Mucosa of stomach (tissue), 1 donor: ENCODE data around the gene SLC35F3.
"Not testable (repeated sequence)": the region's sequence is repeated elsewhere in the genome, so short reads cannot be mapped to it uniquely, and the experiment has no call there.

Experiments
- H3K27me3 ChIP-seq: one replicate; pipeline ENCODE4 v1.7.0; 2013; ENCODE audit warnings: mild to moderate bottlenecking, low read length; ENCODE audit not compliant: control insufficient read depth, insufficient read depth
- H3K36me3 ChIP-seq: one replicate; pipeline ENCODE4 v1.7.0; 2013; ENCODE audit warnings: low read length; ENCODE audit not compliant: control insufficient read depth, insufficient read depth
- H3K4me1 ChIP-seq: one replicate; pipeline ENCODE4 v1.7.0; 2013; ENCODE audit warnings: mild to moderate bottlenecking, low read length; ENCODE audit not compliant: control insufficient read depth, insufficient read depth
- H3K4me3 ChIP-seq: one replicate; pipeline ENCODE4 v1.7.0; 2013; ENCODE audit warnings: low read length
- H3K9ac ChIP-seq: one replicate; pipeline ENCODE4 v1.7.0; 2013; ENCODE audit warnings: mild to moderate bottlenecking, low read length, moderate library complexity
- H3K9me3 ChIP-seq: one replicate; pipeline ENCODE4 v1.7.0; 2013; ENCODE audit warnings: mild to moderate bottlenecking, low read length, moderate library complexity; ENCODE audit not compliant: control insufficient read depth
- donor health status: Pancreatic carcinoma.

Gene SLC35F3

GRCh38 chr1:234119431-234119830, 215.0 kb downstream of the SLC35F3 start:
- H3K36me3 ChIP-seq = no peaks in the 10 kb centered on the region
- H3K4me1 ChIP-seq = no peaks in the 10 kb centered on the region
- H3K27me3 ChIP-seq = no peaks in the 10 kb centered on the region
- H3K9me3 ChIP-seq = no peaks in the 10 kb centered on the region
- no peak overlapping the region for H3K9ac ChIP-seq
- no peak overlapping the region for H3K4me3 ChIP-seq

DNA sequence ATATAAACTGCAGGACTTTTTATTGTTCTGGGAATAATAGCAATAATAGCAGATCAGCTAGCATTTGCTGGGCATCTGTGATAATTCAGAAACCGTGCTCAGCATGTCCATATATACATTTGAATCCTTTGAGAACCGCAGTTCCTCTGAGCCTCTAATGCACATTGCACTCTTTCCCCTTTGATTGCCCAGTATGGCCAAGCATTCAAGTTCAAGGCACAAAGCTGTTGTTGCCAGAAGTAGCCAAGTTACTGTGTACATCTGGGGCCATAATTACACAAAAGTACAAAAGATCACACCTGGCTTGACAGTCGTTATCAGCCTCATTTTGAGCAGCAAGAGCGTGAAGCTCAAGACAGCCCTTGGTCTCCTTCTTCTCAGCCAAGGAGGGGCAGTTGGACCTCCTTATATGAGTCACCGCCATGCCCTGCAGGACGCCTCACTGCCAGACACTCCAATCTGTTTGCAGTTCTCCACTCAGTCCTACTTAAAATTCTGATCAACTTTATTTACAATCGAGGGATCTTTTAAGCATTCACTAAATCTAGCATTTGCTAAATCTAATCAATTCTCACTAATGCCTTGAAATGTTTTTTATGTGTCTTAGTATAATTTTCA, 216.0 kb downstream of the SLC35F3 start:
- Histone ChIP-seq H3K27me3 (peaks cover 1% of the 10 kb centered on the region), H3K9ac (no peak overlapping the region), H3K4me3 (no peak overlapping the region), H3K9me3 (no peaks in the 10 kb centered on the region), H3K4me1 (no peaks in the 10 kb centered on the region), H3K36me3 (no peaks in the 10 kb centered on the region)

GRCh38 chr1:234121659-234122058, 217.2 kb downstream of the SLC35F3 start:
- not testable (repeated sequence) for H3K9ac ChIP-seq, H3K9me3 ChIP-seq, H3K4me3 ChIP-seq, H3K4me1 ChIP-seq, H3K27me3 ChIP-seq, H3K36me3 ChIP-seq

DNA sequence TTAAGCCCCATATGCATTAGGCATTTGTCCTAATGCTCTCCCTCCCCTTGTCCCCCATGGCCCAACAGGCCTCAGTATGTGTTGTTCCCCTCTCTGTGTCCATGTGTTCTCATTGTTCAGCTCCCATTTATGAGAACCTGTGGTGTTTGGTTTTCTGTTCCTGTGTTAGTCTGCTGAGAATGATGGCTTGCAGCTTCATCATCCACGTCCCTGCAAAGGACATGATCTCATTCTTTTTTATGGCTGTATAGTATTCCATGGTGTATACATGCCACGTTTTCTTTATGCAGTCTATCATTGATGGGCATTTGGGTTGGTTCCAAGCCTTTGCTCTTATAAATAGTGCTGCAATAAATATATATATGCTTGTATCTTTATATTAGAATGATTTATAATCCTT, 218.1 kb downstream of the SLC35F3 start:
- not testable (repeated sequence) for H3K9ac ChIP-seq, H3K36me3 ChIP-seq, H3K27me3 ChIP-seq, H3K4me1 ChIP-seq, H3K4me3 ChIP-seq, H3K9me3 ChIP-seq

- Histone ChIP-seq H3K4me1 (no peaks in the 10 kb centered on the region), H3K36me3 (no peaks in the 10 kb centered on the region), H3K27me3 (peaks cover 10% of the 10 kb centered on the region), H3K4me3 (no peak overlapping the region), H3K9me3 (no peaks in the 10 kb centered on the region), H3K9ac (no peak overlapping the region)
Measured at GRCh38 chr1:234123867-234124266, 219.4 kb downstream of the SLC35F3 start.

- Histone ChIP-seq H3K36me3 (no peaks in the 10 kb centered on the region), H3K4me1 (no peaks in the 10 kb centered on the region), H3K9ac (no peak overlapping the region), H3K4me3 (no peak overlapping the region), H3K9me3 (no peaks in the 10 kb centered on the region), H3K27me3 (peaks cover 10% of the 10 kb centered on the region)
Measured at GRCh38 chr1:234125283-234125682, 220.8 kb downstream of the SLC35F3 start.

DNA sequence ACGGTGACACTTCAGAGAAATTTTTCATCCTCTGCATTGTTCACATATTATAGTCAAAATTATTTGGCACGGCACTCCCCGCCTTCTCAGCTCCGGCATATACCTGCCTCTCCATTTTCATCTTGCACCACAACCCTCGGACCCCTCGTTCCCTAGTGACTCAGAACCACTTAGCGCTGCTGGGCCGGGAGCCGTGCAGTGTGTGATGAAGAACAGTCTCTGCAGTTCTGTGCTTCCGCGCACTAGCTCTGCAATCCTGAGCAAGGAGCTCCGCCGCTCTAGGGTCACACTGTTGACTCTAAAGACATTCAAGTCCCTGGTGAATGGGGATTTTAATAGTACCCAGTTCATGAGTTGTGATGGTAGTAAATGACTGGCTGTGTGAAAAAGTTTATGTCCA, 221.2 kb downstream of the SLC35F3 start:
- Histone ChIP-seq H3K4me3 (no peak overlapping the region), H3K9me3 (no peaks in the 10 kb centered on the region), H3K4me1 (no peaks in the 10 kb centered on the region), H3K36me3 (no peaks in the 10 kb centered on the region), H3K27me3 (peaks cover 10% of the 10 kb centered on the region), H3K9ac (no peak overlapping the region)

- H3K27me3 ChIP-seq = peaks cover 10% of the 10 kb centered on the region
- H3K9ac ChIP-seq = no peak overlapping the region
- no peak overlapping the region for H3K4me3 ChIP-seq
- no peaks in the 10 kb centered on the region for H3K9me3 ChIP-seq
- H3K36me3 ChIP-seq = no peaks in the 10 kb centered on the region
- no peaks in the 10 kb centered on the region for H3K4me1 ChIP-seq
Measured at GRCh38 chr1:234127026-234127671, 222.7 kb downstream of the SLC35F3 start.

- no peak overlapping the region for H3K4me3 ChIP-seq
- H3K4me1 ChIP-seq = no peaks in the 10 kb centered on the region
- H3K36me3 ChIP-seq = no peaks in the 10 kb centered on the region
- no peaks in the 10 kb centered on the region for H3K27me3 ChIP-seq
- H3K9ac ChIP-seq = no peak overlapping the region
- no peaks in the 10 kb centered on the region for H3K9me3 ChIP-seq
Measured at GRCh38 chr1:234132795-234133194, 228.3 kb downstream of the SLC35F3 start.

DNA sequence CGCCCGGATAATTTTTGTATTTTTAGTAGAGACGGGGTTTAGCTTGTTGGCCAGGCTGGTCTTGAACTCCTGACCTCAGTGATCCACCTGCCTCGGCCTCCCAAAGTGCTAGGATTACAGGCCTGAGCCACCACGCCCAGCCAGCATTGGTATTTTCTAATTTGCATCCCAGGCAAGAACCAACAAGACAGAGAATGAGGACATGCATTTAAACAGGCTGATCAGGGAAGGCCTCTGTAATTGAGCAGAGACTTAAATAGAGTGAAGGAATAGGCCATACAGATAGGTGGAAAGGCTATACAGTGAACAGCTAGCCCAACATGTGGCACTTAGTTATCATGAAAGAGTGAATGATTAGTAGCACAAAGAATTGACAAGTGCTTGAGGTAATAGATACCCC, 230.4 kb downstream of the SLC35F3 start:
- no peak overlapping the region for H3K4me3 ChIP-seq
- no peak overlapping the region for H3K9ac ChIP-seq
- no peaks in the 10 kb centered on the region for H3K36me3 ChIP-seq
- no peaks in the 10 kb centered on the region for H3K27me3 ChIP-seq
- H3K4me1 ChIP-seq = no peaks in the 10 kb centered on the region
- H3K9me3 ChIP-seq = no peaks in the 10 kb centered on the region

DNA sequence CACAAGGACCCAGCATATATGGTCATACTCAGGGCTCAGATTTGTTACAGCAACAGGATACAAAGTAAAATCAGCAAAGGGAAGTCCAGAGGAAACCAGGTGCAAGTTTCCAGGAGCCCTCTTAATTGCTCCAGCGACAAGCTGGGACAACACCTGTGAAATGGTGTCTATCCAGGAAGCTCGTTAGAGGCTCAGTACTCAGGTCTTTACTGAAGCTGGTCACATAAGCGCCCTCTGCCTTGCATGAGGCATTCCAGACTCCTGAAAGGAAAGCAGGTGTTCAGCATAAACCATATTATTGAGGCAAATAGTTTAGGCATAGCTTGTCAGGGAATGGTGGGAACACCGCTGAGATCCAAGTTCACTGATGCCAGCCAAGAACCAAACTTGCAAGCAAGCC, 231.0 kb downstream of the SLC35F3 start:
- Histone ChIP-seq H3K4me1 (no peaks in the 10 kb centered on the region), H3K9me3 (no peaks in the 10 kb centered on the region), H3K27me3 (no peaks in the 10 kb centered on the region), H3K4me3 (no peak overlapping the region), H3K9ac (no peak overlapping the region), H3K36me3 (no peaks in the 10 kb centered on the region)

DNA sequence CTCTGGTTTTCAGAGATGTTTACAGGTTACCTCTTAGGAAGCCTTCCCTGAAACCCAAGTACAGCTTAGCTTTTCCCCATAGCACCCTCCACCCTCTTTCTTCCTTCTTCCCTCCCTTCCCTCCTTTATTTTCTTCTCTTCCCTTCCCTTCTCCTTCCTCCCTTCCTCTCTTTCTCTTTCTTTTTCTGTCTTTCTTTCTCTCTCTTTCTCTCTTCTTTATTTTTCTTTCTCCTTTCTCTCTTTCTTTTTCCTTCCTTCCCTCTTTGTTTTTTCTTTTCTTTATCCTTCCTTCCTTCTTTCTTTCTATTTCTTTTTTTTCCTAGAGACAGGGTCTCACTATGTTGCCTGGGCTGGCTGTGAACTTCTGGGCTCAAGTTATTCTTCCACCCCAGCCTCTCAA, 231.6 kb downstream of the SLC35F3 start:
- Histone ChIP-seq H3K9ac (no peak overlapping the region), H3K9me3 (no peaks in the 10 kb centered on the region), H3K36me3 (no peaks in the 10 kb centered on the region), H3K4me1 (no peaks in the 10 kb centered on the region), H3K4me3 (no peak overlapping the region), H3K27me3 (no peaks in the 10 kb centered on the region)

DNA sequence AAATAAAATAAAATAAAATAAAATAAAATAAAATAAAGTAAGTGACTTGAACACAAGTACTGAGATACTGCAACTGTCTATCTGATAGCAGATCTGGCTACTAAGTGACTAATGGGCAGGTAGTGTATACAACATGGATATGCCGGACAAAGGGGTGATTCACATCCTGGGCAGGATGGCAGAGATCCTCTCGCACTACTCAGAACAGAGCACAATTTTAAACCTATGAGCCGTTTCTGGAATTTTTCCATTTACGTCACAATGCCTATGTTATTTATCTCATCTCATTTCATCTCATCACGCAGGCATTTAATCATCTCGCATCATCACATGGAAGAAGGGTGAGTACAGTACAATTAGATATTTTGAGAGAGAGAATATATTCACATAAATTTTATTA, 235.5 kb downstream of the SLC35F3 start:
- H3K9ac ChIP-seq = no peak overlapping the region
- no peaks in the 10 kb centered on the region for H3K36me3 ChIP-seq
- H3K9me3 ChIP-seq = no peaks in the 10 kb centered on the region
- H3K4me3 ChIP-seq = no peak overlapping the region
- no peaks in the 10 kb centered on the region for H3K27me3 ChIP-seq
- H3K4me1 ChIP-seq = no peaks in the 10 kb centered on the region
